HFFc6 (cell line): ENCODE data around the gene MICA. TPM values are rescaled to one million over a fixed set of nuclear protein-coding genes. Genes with fewer than 3 reads are reported as not detected.

Experiments used
- DNase-seq: peaks from one replicate; pipeline ENCODE4 v3.0.0-alpha.2; 2018
- H3K27ac Mint-ChIP-seq: 2 replicates; pipeline ENCODE4 v1.8.0; 2020; ENCODE audit warnings: mild to moderate bottlenecking, mixed read lengths
- H3K27me3 Mint-ChIP-seq: 2 replicates; pipeline ENCODE4 v1.8.0; 2021; ENCODE audit warnings: mild to moderate bottlenecking, moderate library complexity, mixed read lengths; ENCODE audit not compliant: insufficient read depth
- H3K36me3 Mint-ChIP-seq: 2 replicates; pipeline ENCODE4 v1.8.0; 2021; ENCODE audit warnings: low read depth, mixed read lengths
- H3K4me1 Mint-ChIP-seq: 2 replicates; pipeline ENCODE4 v1.8.0; 2020; ENCODE audit warnings: low read depth, mixed read lengths
- H3K4me3 Mint-ChIP-seq: 2 replicates; pipeline ENCODE4 v1.8.0; 2020; ENCODE audit warnings: mild to moderate bottlenecking, moderate library complexity, mixed read lengths
- H3K9me3 Mint-ChIP-seq: 2 replicates; pipeline ENCODE4 v1.8.0; 2020; ENCODE audit warnings: mild to moderate bottlenecking, mixed read lengths
- CTCF ChIP-seq: fragments of 200-600 bp; sonication (generic); IDR thresholded peaks from 2 replicates; pipeline ENCODE4 v1.5.0; 2021; ENCODE audit warnings: antibody characterized with exemption, mild to moderate bottlenecking
- total RNA-seq, 6 experiments: library from RNA; stranded (reverse); fragmentation: NEBNext Ultra II Directional; extraction: Animal tissue kit (Norgen Biotek cat#: 25700); gene quantifications; 2 replicates in 1 of 6; 3 replicates in 5 of 6; pipeline ENCODE4 v1.2.3, GENCODE V29; 2021

Gene MICA
- total RNA-seq, 6 experiments from 2014 or later = 14.7 to 24.0 (median 17.7) TPM

GRCh38 chr6:31418251-31418650, 14.9 kb downstream of the MICA start:
- no peak overlapping the region for H3K4me3 Mint-ChIP-seq
- peaks cover 3% of the 10 kb centered on the region for H3K27me3 Mint-ChIP-seq
- no peaks in the 10 kb centered on the region for H3K4me1 Mint-ChIP-seq
- H3K9me3 Mint-ChIP-seq = no peaks in the 10 kb centered on the region
- no peak for TF ChIP-seq CTCF
- no peak overlapping the region for H3K27ac Mint-ChIP-seq
- no peak for DNase-seq
- peaks cover 43% of the 10 kb centered on the region for H3K36me3 Mint-ChIP-seq

GRCh38 chr6:31419842-31420241, 16.4 kb downstream of the MICA start:
- Mint-ChIP-seq H3K9me3 (no peaks in the 10 kb centered on the region), H3K4me1 (no peaks in the 10 kb centered on the region), H3K4me3 (no peak overlapping the region), H3K27me3 (peaks cover 3% of the 10 kb centered on the region), H3K27ac (no peak overlapping the region; the same call in 1 of the 2 replicates), H3K36me3 (peaks cover 37% of the 10 kb centered on the region)
- no peak for DNase-seq
- no peak for TF ChIP-seq CTCF

- peaks cover 34% of the 10 kb centered on the region for H3K36me3 Mint-ChIP-seq
- DNase-seq = no peak
- H3K27ac Mint-ChIP-seq = no peak overlapping the region
- H3K4me3 Mint-ChIP-seq = no peak overlapping the region
- H3K27me3 Mint-ChIP-seq = peaks cover 3% of the 10 kb centered on the region
- no peaks in the 10 kb centered on the region; the same call in 1 of the 2 replicates for H3K4me1 Mint-ChIP-seq
- no peak for TF ChIP-seq CTCF
- no peaks in the 10 kb centered on the region for H3K9me3 Mint-ChIP-seq
Measured at GRCh38 chr6:31420546-31420945, 17.2 kb downstream of the MICA start.

GRCh38 chr6:31422587-31422986, 19.2 kb downstream of the MICA start:
- no peak overlapping the region; the same call in 1 of the 2 replicates for H3K27ac Mint-ChIP-seq
- TF ChIP-seq CTCF = no peak
- H3K27me3 Mint-ChIP-seq = peaks cover 3% of the 10 kb centered on the region
- H3K4me3 Mint-ChIP-seq = no peak overlapping the region
- peaks cover 5% of the 10 kb centered on the region; the same call in 1 of the 2 replicates for H3K4me1 Mint-ChIP-seq
- no peaks in the 10 kb centered on the region for H3K9me3 Mint-ChIP-seq
- peaks cover 20% of the 10 kb centered on the region for H3K36me3 Mint-ChIP-seq
- DNase-seq = no peak

- H3K4me1 Mint-ChIP-seq = peaks cover 5% of the 10 kb centered on the region; the same call in 1 of the 2 replicates
Measured at GRCh38 chr6:31423550-31423949, 20.2 kb downstream of the MICA start.

More at GRCh38 chr6:31423550-31423949, 20.2 kb downstream of the MICA start:
- H3K27me3 Mint-ChIP-seq = peaks cover 3% of the 10 kb centered on the region
- H3K9me3 Mint-ChIP-seq = no peaks in the 10 kb centered on the region
- H3K36me3 Mint-ChIP-seq = peaks cover 14% of the 10 kb centered on the region
- DNase-seq = no peak
- H3K4me3 Mint-ChIP-seq = no peak overlapping the region
- no peak overlapping the region for H3K27ac Mint-ChIP-seq
- TF ChIP-seq CTCF = no peak
